GM12892 (cell line): ENCODE results near the gene GLRA1.

Experiments used
- POLR2A ChIP-seq: IDR thresholded peaks from 2 replicates; pipeline ENCODE4 v1.6.1; 2011; ENCODE audit warnings: low read depth, low read length, control low read depth
- POLR2AphosphoS5 ChIP-seq: IDR thresholded peaks from 2 replicates; pipeline ENCODE4 v1.6.1; 2011; ENCODE audit warnings: low read depth, low read length, control low read depth

DNA sequence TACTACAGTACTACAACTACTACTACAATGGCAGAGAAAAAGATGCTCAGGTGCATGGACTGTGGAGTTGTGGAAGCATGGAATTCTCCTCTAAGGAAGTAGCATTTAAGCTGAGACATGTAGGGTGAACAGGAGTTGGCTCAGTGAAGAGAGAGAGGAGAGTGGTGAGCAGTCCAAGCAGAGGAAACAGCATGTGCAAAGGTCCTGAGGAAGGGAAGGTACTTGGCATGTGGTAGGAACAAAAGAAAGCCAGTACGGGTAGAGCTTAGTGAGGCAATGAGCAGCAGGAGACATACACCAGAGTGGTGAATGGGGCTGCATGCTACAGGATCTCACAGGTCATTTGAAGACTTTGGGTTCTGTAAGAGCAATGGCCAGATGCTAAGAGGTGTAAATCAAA lies 41.4 kb upstream of the GLRA1 start:
- TF ChIP-seq POLR2A (no peak), POLR2AphosphoS5 (no peak)
